ENCODE measurements around the gene APOA1.

APOA1 gene

DNA sequence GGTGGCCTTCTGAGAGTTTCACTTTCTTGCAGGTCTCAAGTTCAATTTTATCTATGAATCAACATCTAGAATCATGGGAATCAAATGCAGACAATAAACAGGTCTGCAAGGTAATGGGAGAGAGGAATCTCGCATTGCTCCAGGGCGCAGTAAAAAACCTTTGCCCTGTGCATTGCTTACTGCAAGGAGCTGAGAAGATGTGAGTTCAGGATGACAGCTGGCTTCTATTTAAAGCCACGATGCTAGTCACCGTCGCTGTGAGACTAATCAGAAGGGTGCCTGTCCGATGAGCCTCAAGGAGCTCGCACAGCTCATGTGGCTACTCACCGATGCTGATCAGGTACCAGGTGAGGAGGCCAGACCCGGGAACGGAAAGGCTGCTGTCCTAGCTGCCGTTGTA lies 30.2 kb upstream of the APOA1 start:
- CTCF ChIA-PET = no interaction called here
- DNase-seq (ENCODE audit: extremely low spot score) = no peak
- POLR2A ChIA-PET = no interaction called here
- TF ChIP-seq BHLHE40 (IDR thresholded peaks at IDR 0.05; ENCODE audit: borderline replicate concordance) = no peak
- no peak for TF ChIP-seq FOXK2 (IDR thresholded peaks at IDR 0.05)
- no peak for TF ChIP-seq TARDBP (IDR thresholded peaks at IDR 0.05)

GRCh38 chr11:116866804-116867455 lies 29.5 kb upstream of the APOA1 start:
- ChIA-PET CTCF (interaction anchor here (1.0 to 1.1 kb wide), 2 partner anchors 13 to 31 kb away, joined by 3 to 4 read pairs; no protein-coding TSS in a partner anchor), POLR2A (interaction anchor here (0.6 kb wide), 1 partner anchor 19 kb away, joined by 3 read pairs; no protein-coding TSS in a partner anchor)
- TF ChIP-seq LEF1 (IDR thresholded peaks at IDR 0.05; ENCODE audit: borderline replicate concordance) (no peak), FOXA1 (IDR thresholded peaks at IDR 0.05) (no peak), NFRKB (IDR thresholded peaks at IDR 0.05) (no peak), SP1 (IDR thresholded peaks at IDR 0.05) (no peak), SUZ12 (IDR thresholded peaks at IDR 0.05) (no peak), ZNF384 (IDR thresholded peaks at IDR 0.05) (no peak), FOXK2 (IDR thresholded peaks at IDR 0.05) (no peak), ELF4 (IDR thresholded peaks at IDR 0.05) (no peak), CTBP1 (IDR thresholded peaks at IDR 0.05; ENCODE audit: borderline replicate concordance) (no peak), TARDBP (IDR thresholded peaks at IDR 0.05) (no peak), FOXM1 (IDR thresholded peaks at IDR 0.05; ENCODE audit: borderline replicate concordance) (no peak), BHLHE40 (IDR thresholded peaks at IDR 0.05; ENCODE audit: borderline replicate concordance) (no peak), L3MBTL2 (conservative IDR thresholded peaks at IDR 0.05) (no peak), HDGF (IDR thresholded peaks at IDR 0.05; ENCODE audit: borderline replicate concordance) (no peak), ARNT (IDR thresholded peaks at IDR 0.05) (no peak)
- TF ChIP-seq, protein P1, sequence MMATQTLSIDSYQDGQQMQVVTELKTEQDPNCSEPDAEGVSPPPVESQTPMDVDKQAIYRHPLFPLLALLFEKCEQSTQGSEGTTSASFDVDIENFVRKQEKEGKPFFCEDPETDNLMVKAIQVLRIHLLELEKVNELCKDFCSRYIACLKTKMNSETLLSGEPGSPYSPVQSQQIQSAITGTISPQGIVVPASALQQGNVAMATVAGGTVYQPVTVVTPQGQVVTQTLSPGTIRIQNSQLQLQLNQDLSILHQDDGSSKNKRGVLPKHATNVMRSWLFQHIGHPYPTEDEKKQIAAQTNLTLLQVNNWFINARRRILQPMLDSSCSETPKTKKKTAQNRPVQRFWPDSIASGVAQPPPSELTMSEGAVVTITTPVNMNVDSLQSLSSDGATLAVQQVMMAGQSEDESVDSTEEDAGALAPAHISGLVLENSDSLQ (IDR thresholded peaks at IDR 0.05) = no peak
- DNase-seq (ENCODE audit: extremely low spot score) = no peak

DNA sequence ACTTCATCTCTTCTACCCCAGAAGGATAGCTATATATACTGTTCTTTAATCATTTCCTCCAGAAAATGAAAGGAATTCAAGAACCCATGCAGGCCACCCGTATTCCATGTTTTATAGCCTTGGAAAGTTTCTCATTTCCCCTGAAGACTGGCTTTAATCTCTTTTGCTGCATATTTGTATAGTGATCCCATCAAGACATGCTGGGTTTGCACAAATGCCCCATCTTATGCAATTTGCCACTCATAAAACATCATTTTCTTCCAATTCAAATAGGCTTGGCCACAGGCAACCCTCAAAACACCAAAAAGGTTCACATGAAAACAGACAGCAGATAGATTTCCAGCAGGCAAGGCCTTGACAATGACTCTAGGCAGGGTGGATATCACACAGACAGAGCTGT lies 28.3 kb upstream of the APOA1 start:
- ChIA-PET POLR2A (no interaction called here), CTCF (interaction anchor here (1.1 kb wide), 1 partner anchor 30 kb away, joined by 4 read pairs; no protein-coding TSS in a partner anchor)
- DNase-seq (ENCODE audit: extremely low spot score) = no peak
- TF ChIP-seq, protein P1 (IDR thresholded peaks at IDR 0.05) = no peak
- TF ChIP-seq FOXK2 (IDR thresholded peaks at IDR 0.05) (no peak), FOXM1 (IDR thresholded peaks at IDR 0.05; ENCODE audit: borderline replicate concordance) (no peak), CTBP1 (IDR thresholded peaks at IDR 0.05; ENCODE audit: borderline replicate concordance) (no peak), BHLHE40 (IDR thresholded peaks at IDR 0.05; ENCODE audit: borderline replicate concordance) (no peak), HDGF (IDR thresholded peaks at IDR 0.05; ENCODE audit: borderline replicate concordance) (no peak), SUZ12 (IDR thresholded peaks at IDR 0.05) (no peak), LEF1 (IDR thresholded peaks at IDR 0.05; ENCODE audit: borderline replicate concordance) (no peak), ARNT (IDR thresholded peaks at IDR 0.05) (no peak), ZNF384 (IDR thresholded peaks at IDR 0.05) (no peak), TARDBP (IDR thresholded peaks at IDR 0.05) (no peak), ELF4 (IDR thresholded peaks at IDR 0.05) (no peak), NFRKB (IDR thresholded peaks at IDR 0.05) (no peak), SP1 (IDR thresholded peaks at IDR 0.05) (no peak), L3MBTL2 (conservative IDR thresholded peaks at IDR 0.05) (no peak), FOXA1 (IDR thresholded peaks at IDR 0.05) (no peak)

DNA sequence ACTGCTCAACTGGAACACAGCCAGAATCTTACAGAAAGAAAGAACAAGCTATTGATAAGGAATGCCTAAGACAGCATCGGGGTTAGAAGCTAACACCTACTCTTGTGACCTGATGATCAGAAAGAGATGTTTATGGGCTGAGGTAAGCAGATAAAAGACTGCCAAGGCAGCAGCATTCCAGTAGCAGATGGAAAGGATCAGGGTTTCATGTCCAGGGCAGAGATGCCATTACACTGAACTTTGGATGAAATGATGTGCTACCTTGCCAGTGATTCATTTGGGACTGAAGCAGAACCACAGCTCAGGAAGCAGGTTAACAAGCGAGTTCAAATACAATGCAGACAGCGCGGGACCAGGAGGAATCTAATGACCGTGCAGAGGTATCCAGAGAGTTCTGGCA lies 27.1 kb upstream of the APOA1 start:
- POLR2A ChIA-PET = no interaction called here
- CTCF ChIA-PET = no interaction called here
- TF ChIP-seq BHLHE40 (IDR thresholded peaks at IDR 0.05; ENCODE audit: borderline replicate concordance) (no peak), SUZ12 (IDR thresholded peaks at IDR 0.05) (no peak), CTBP1 (IDR thresholded peaks at IDR 0.05; ENCODE audit: borderline replicate concordance) (no peak), L3MBTL2 (conservative IDR thresholded peaks at IDR 0.05) (no peak)
- TF ChIP-seq, protein P1 (IDR thresholded peaks at IDR 0.05) = no peak
- DNase-seq (ENCODE audit: extremely low spot score) = no peak

GRCh38 chr11:116862951-116863350 lies 25.5 kb upstream of the APOA1 start:
- ChIA-PET CTCF (interaction anchor here (0.6 kb wide), 1 partner anchor 243 kb away, joined by 3 read pairs; no protein-coding TSS in a partner anchor), POLR2A (no interaction called here)
- TF ChIP-seq FOXA1 (IDR thresholded peaks at IDR 0.05) = no peak
- no peak for TF ChIP-seq ZNF384 (IDR thresholded peaks at IDR 0.05)
- TF ChIP-seq ELF4 (IDR thresholded peaks at IDR 0.05) = no peak
- TF ChIP-seq, protein P1 (IDR thresholded peaks at IDR 0.05) = no peak
- TF ChIP-seq SUZ12 (IDR thresholded peaks at IDR 0.05) = no peak
- no peak for TF ChIP-seq SP1 (IDR thresholded peaks at IDR 0.05)
- no peak for TF ChIP-seq L3MBTL2 (conservative IDR thresholded peaks at IDR 0.05)
- TF ChIP-seq HDGF (IDR thresholded peaks at IDR 0.05; ENCODE audit: borderline replicate concordance) = no peak
- TF ChIP-seq CTBP1 (IDR thresholded peaks at IDR 0.05; ENCODE audit: borderline replicate concordance) = no peak
- no peak for DNase-seq (ENCODE audit: extremely low spot score)

- TF ChIP-seq L3MBTL2 (conservative IDR thresholded peaks at IDR 0.05) = no peak
- no peak for TF ChIP-seq BHLHE40 (IDR thresholded peaks at IDR 0.05; ENCODE audit: borderline replicate concordance)
- TF ChIP-seq ARNT (IDR thresholded peaks at IDR 0.05) = no peak
- TF ChIP-seq HDGF (IDR thresholded peaks at IDR 0.05; ENCODE audit: borderline replicate concordance) = no peak
- TF ChIP-seq FOXM1 (IDR thresholded peaks at IDR 0.05; ENCODE audit: borderline replicate concordance) = no peak
- TF ChIP-seq CTBP1 (IDR thresholded peaks at IDR 0.05; ENCODE audit: borderline replicate concordance) = no peak
- TF ChIP-seq SUZ12 (IDR thresholded peaks at IDR 0.05) = no peak
- TF ChIP-seq FOXK2 (IDR thresholded peaks at IDR 0.05) = no peak
- ChIA-PET CTCF (no interaction called here), POLR2A (no interaction called here)
- DNase-seq (ENCODE audit: extremely low spot score) = no peak
These were observed 24.8 kb upstream of the APOA1 start for GRCh38 chr11:116862185-116862584.

Data from HEK293T (cell line).